ENCODE measurements around the gene CPZ.

DNA sequence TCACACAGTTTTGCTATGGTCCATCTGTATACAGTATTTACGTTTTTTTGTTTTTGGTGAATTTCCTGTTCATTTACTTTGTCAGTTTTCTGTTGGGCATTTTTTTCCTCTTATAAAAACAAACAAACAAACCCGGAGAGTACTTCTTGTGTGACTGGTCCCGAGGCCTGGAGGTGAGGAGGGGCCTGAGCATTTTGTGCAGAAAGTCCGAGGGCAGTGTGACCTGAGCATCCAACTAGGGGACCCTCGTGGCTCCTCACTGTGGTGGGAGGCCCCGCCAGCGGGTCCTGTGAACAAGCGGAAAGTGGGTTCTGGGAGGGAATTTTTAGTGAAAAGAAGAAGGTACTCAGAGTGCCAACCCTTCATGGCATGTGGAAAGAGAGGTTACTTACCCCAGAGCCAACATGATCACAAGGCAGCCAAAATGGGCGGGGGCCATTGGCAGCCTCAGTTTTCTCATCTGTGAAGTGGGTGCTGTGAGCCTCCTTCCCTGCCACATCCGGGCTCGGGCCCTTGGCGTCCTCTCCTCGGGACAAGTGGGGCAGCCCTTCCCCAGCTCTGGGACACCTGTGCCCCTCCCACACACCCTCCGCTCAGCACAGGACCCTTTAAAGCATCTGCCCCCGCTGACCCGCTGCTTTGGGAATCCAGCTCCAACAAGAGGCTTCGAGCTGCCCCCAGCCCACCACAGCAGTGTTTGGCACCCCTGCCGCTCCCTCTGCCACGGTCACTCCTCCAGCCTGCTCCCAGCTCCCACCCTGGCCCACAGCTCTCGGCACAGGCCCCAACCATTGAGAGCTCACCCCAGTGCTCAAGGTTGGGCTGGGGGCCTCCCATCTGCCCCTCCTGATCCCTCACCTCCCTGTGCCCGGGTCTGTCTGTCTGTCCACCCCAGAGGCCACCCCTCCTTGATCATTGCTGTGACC is 35.2 kb upstream of the CPZ start:
- TF ChIP-seq ZNF585B (tag by site-specific recombination; IDR thresholded peaks at IDR 0.05) (no peak), ZSCAN30 (tag by site-specific recombination; IDR thresholded peaks at IDR 0.05) (no peak)

All from HEK293 (cell line).